NCI-H446 treated with DMSO at 0.1 percent for 48 hours (cell line): Measurements from ENCODE around the gene TBC1D25.

ENCODE experiments used
- DNase-seq: peaks from one replicate; lab custom pipeline; 2025; lab: John Stamatoyannopoulos, UW

The TBC1D25 gene

DNA sequence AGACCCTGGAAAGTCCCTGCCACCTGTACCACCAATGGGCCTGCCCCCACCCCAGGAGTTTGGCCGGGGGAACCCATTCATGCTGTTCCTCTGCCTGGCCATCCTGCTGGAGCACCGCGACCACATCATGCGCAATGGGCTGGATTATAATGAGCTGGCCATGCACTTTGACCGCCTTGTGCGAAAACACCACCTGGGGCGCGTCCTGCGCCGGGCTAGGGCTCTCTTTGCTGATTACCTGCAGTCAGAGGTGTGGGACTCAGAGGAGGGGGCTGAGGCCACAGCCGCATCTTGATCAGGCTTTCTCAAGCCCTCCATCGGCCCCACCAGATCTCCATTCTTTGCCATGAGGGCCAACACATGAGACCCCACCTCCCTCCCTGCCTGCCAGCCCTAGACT, 21.2 kb downstream of the TBC1D25 start:
- DNase-seq = no peak

GRCh38 chrX:48569958-48570357, 30.4 kb downstream of the TBC1D25 start:
- DNase-seq = no peak

DNA sequence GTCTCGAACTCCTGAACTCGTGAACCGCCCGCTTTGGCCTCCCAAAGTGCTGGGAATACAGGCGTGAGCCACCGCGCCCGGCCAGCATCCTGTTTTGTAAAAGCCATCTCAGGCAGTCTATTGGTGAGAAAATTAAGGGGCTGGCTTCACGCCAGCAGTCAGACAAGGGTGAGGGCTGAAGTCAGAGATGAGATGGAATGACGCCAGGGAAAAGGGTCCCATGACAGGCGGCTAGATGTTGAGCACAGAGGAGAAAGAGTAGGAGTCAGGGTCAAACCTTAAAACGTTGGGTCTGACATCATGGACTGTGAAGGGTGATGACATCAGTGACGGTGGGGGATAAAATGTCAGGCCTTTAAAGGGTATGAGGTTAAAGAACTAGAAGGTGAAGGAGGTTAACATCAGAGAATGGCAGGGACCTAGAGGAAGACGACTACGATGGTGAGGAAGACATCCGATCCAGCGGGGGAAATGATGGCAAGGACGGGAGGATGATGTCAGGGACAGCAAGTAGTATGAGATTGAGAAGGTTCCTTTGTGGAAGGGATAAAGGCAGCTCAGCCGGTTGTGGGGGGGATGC, 34.3 kb downstream of the TBC1D25 start:
- peak; percentile 39 for DNase-seq

DNA sequence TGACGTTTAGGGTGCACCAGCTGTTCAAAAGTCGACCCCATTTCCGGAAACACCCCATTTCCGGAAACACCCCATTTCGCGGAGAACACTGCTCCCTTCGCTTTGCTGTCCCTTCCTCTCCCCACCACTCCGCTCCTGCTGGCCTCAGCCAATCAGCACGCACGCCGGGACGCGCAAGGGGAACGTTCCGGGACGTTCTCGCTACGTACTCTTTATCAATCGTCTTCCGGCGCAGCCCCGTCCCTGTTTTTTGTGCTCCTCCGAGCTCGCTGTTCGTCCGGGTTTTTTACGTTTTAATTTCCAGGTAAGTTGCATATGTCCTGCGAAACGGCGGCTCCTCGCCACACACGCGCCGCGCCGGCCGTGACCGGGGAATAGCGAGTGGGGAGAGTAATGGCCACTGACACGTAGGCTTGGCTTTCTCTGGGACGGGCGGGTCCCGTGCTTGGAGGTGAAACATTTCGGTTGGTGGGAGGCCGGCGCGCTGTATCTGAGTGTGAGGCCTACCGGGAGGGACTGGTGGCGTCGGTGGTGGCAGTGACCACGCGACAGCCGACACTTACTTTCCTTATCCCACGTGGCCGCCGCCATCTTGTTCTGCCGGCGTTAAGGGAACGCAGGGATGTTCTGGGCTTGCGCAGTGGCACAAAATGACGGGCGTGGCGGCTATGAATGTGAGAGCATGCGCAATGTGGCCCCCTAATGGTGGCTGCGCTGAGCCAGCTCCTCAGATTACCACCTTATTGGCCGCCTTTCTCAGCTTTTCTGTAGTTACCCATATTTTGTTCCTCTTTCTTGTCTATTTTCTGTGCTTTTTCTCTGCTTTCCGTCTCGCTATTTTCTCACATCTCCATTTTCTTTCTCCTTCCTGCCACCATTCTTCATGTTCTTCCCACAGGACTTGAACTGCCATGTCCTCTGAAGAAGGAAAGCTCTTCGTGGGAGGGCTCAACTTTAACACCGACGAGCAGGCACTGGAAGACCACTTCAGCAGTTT, 35.1 kb downstream of the TBC1D25 start, which contains the start of gene RBM3:
RBM3 (plus strand) TSS at position 215 of the 997 bp plus-strand sequence; CDS start at position 912, 697 bp downstream.
- peak; percentile 79 for DNase-seq

GRCh38 chrX:48575642-48576041, 36.1 kb downstream of the TBC1D25 start:
- no peak for DNase-seq

- DNase-seq = no peak
These were observed 36.6 kb downstream of the TBC1D25 start for GRCh38 chrX:48576108-48576507.

GRCh38 chrX:48578661-48579128, 39.2 kb downstream of the TBC1D25 start:
- no peak for DNase-seq

DNA sequence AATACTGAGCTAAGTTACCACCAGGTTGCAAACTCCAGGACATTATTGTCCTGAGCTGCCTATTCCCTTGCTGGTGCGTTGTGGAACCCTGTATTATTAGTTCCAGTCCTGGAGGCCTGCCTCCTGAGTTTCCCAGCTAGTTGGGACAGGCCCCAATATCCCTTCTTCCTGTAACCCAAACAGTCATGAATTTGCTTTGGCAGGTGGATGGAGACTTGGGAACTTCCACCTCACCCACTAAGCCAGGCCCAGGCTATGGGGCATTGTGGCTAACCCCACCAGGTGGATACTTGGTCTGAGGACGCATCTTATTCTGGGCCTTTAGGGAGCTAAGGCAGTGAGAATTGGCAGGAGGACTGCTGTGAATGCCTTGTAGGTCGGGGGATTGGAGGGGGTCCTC, 39.7 kb downstream of the TBC1D25 start:
- no peak for DNase-seq

DNA sequence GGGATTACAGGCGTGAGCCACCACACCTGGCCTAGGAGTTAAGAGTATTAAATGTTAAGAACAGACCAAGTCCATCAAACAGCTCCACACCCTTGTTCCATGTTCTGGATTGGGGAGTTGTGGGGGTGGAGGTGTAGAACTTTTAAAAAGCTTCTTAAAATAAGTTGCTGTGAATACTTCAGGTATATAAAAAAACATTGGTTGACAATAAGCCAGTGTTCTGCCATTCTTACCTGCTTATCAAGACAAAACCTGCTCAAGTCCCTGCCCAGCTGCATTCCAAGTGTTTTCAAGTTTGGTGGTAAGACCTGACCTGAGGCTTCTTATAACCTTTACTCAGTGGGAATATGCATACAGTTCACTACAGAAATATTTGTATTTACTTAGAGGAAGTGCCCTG, 41.1 kb downstream of the TBC1D25 start:
- DNase-seq = no peak

DNA sequence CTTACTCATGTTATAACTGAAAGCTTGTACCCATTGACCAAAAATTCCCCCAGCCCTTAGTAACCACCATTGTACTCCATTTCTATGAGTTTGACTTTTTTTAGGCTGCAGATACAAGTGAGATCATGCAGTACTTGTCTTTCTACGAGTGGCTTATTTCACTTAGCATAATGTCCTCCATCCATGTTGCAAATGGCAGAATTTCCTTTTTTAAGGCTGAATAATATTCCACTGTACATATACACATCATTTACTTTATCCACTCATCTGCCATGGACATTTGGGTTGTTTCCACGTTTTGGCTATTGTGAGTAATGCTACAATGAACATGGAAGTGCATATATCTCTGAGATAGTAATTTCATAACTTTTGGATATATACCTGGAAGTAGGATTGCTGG, 45.2 kb downstream of the TBC1D25 start:
- DNase-seq = no peak

- no peak for DNase-seq
These were observed 50.1 kb downstream of the TBC1D25 start for GRCh38 chrX:48589482-48590162.

GRCh38 chrX:48590203-48591103, 50.9 kb downstream of the TBC1D25 start:
- no peak for DNase-seq

DNA sequence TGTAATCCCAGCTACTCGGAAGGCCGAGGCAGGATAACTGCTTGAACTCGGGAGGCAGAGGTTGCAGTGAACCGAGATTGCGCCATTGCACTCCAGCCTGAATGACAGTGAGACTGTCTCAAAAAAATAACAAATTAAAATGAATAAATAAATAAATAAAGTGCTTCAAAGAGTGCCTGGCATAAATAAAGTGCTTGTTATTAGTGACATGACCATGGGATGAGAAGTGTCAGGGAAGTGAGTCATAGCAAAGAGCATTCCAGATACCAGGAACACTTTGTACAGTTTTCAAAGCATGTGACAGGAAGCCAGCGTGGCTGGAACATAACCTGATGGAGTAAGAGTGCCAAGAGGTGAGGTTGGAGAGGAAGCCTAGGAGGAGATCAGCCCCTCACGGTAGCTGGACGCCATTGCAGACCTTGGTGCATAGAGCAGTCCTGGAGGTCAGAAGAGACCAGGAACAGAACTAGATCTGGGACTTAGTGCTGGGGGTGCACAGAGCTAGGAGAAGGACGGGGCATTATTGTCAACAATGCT, 51.8 kb downstream of the TBC1D25 start:
- no peak for DNase-seq

DNA sequence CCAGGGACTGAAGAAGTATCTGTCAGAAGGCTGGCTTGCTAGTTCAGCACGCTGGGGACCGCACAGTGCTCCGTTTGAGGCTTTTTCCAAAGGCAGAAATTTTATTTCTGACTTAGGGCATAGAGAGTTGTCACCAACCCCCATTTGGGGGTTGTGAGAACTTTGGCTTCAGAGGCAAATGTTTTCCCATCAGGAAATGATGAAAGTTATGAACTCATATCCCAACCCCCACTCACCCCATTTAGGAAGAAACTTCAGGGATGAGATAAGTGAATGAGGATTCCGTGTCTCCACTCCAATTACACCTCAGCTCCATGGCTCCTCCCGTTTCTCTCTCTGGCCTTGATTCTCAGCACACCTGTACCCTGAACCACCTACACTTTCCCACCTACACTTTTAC, 53.5 kb downstream of the TBC1D25 start:
- DNase-seq = no peak

DNA sequence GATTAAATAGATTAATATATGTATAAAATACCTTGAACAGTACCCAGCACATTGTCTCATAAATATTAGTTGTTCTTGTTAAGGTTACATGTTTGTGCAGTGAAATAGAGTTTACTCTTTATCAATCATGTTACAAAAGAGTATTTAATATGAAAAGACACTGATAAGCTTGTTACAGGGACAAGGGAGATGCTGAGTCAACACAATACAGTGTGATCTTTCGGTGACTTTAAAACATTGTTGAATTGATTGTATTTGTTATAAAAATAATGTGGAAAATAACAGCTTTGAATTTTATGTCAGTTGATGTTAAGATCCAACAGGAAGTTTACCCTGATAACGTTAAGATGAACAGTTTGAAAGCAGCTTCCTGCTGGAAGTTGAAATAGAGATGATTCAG, 56.4 kb downstream of the TBC1D25 start:
- no peak for DNase-seq

DNA sequence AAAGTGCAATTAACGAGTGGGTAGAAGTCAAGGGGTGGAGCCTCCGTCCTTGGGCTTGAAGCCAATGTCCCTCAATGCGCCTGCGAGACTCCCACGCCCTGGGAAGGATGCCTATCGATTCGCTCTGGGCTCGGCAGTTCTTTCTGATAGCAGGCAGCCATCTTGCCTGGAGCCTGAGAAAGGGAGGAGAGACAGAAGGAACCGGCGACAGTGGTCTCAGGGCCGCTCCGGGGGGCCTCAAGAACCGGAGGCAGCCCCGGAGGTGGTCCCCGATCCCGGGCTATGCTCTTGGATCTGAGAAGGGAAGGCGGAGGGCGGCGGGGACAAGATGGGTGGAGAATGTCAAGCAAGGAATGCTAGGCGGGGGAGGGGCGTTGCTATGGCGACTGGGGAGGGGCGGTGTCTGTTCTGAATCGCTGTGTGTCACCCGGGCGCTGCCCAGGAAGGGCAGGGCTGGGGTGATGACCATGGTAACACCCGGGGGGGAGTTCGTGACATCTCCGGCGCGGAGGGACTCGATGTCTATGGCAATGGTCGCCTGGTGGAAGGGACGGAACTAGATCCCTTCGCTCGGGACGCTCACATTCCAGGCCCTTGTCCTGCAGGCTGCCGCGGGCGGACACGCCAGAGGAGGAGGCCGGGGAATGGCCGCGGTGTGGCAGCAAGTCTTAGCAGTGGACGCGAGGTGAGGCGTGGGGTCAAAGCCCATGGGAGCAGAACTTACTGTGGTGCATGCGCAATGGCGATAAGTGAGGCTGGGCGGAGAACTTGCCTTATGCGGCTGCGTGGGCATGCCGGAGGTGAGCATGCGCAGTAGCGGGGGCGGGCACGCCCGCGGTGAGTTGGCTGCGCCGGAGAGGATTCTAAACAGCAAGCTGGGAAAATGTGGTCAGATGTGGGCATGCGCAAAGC, 58.1 kb downstream of the TBC1D25 start, which contains the start of gene WDR13:
WDR13 (plus strand) TSS at position 140 of the 912 bp plus-strand sequence; CDS start at position 645, 505 bp downstream.
- peak; percentile 80 for DNase-seq

DNA sequence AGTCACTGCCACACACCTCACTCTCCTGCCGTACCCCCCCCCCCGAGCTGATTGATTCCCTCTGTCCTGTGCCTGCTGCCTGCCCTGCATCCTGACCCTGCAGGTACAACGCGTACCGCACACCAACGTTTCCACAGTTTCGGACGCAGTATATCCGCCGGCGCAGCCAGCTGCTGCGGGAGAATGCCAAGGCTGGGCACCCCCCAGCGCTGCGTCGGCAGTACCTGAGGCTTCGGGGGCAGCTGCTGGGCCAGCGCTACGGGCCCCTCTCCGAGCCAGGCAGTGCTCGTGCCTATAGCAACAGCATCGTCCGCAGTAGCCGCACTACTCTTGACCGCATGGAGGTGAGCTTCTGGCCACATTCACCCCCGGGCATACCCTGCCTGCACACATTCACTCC, 59.1 kb downstream of the TBC1D25 start:
- no peak for DNase-seq

DNA sequence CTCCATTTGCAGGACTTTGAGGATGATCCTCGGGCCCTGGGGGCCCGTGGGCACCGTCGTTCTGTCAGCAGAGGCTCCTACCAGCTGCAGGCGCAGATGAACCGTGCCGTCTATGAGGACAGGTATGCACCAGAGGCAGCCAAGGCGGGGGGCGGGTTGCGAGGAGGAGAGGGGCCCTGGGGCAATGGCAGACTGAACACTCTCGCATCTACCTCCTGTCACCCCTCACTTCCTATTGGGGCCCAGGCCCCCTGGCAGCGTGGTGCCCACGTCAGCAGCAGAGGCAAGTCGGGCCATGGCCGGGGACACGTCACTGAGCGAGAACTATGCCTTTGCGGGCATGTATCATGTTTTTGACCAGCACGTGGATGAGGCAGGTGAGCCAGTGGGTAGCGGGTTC, 59.8 kb downstream of the TBC1D25 start:
- no peak for DNase-seq

DNA sequence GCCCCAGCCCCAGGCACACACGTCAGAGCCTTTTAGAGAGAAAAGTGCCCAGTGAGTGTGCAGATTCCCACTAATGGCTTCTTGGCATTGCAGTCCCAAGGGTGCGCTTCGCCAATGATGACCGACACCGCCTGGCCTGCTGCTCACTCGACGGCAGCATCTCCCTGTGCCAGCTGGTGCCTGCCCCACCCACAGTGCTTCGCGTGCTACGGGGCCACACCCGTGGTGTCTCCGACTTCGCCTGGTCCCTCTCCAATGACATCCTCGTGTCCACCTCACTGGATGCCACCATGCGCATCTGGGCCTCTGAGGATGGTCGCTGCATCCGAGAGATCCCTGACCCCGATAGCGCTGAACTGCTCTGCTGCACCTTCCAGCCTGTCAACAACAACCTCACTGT, 60.7 kb downstream of the TBC1D25 start:
- DNase-seq = no peak
